AG04449 (cell line): ENCODE results near the gene FAM3B.

Source experiments
- CTCF ChIA-PET: fragments of 350-600 bp; formaldehyde crosslinking; extraction: SDS; loops from one replicate; lab custom pipeline; 2021; ENCODE audit warnings: antibody characterized with exemption; lab: Yijun Ruan, JAX
- POLR2A ChIA-PET: fragments of 400-600, 350-600 bp; formaldehyde crosslinking; extraction: SDS; loops from one replicate; lab custom pipeline; 2020; ENCODE audit warnings: antibody characterized with exemption, inconsistent platforms; lab: Yijun Ruan, JAX
- DNase-seq: peaks from one replicate; pipeline ENCODE4 v3.0.0-alpha.2; 2010; ENCODE audit warnings: low read depth, low spot score
- H3K4me3 ChIP-seq: 2 replicates; pipeline ENCODE4 v1.5.1; 2011; ENCODE audit warnings: low read depth, mild to moderate bottlenecking, control low read depth, low read length
- TF ChIP-seq, protein P1 (sequence below): IDR thresholded peaks from one replicate; pipeline ENCODE4 v1.5.1; 2011; ENCODE audit warnings: mild to moderate bottlenecking, moderate library complexity, low read length, control low read depth, inconsistent platforms; ENCODE audit not compliant: insufficient read depth; ENCODE audit errors: missing control alignments

FAM3B gene

DNA sequence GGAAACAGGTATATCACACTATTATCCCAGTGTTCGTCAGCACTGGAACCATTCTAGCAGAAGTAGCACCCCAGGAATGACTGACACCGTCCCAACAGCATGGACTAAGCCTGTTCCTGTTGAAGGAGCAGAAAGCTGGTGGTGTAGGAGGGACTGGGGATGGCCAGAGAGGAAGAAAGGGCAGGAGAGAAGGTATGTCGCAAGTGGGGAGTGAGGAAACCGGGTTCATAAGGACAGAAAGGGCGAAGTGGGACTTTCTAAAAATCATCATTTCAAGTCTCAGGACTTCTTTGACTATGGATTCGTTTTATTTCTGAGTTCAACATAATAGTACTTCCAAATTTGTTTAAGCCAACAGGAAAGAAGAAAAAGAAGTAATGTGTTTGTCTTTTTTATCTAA, 89.7 kb downstream of the FAM3B start:
- H3K4me3 ChIP-seq = no peak overlapping the region
- TF ChIP-seq, protein P1, sequence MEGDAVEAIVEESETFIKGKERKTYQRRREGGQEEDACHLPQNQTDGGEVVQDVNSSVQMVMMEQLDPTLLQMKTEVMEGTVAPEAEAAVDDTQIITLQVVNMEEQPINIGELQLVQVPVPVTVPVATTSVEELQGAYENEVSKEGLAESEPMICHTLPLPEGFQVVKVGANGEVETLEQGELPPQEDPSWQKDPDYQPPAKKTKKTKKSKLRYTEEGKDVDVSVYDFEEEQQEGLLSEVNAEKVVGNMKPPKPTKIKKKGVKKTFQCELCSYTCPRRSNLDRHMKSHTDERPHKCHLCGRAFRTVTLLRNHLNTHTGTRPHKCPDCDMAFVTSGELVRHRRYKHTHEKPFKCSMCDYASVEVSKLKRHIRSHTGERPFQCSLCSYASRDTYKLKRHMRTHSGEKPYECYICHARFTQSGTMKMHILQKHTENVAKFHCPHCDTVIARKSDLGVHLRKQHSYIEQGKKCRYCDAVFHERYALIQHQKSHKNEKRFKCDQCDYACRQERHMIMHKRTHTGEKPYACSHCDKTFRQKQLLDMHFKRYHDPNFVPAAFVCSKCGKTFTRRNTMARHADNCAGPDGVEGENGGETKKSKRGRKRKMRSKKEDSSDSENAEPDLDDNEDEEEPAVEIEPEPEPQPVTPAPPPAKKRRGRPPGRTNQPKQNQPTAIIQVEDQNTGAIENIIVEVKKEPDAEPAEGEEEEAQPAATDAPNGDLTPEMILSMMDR = no peak
- DNase-seq = no peak
- CTCF ChIA-PET = no interaction called here
- POLR2A ChIA-PET = no interaction called here
